Stimulated activated CD4-positive, alpha-beta T cell treated with anti-CD3 and anti-CD28 coated beads, Interleukin-2, amount 100 ng/mL, for 4 hours (primary cell): ENCODE measurements around the gene RIMS1.
A peak's percentile ranks its signal among the peaks of the same experiment; 100 is the strongest.
"Not testable (repeated sequence)": the region's sequence is repeated elsewhere in the genome, so short reads cannot be mapped to it uniquely, and the experiment has no call there.

Source experiments
- DNase-seq: peaks from one replicate; pipeline ENCODE4 v3.0.0-alpha.2; 2020; ENCODE audit warnings: low read depth

The RIMS1 gene

GRCh38 chr6:72335203-72335602 is 448.9 kb downstream of the RIMS1 start:
- DNase-seq = not testable (repeated sequence)

- no peak for DNase-seq
These were observed 462.6 kb downstream of the RIMS1 start for GRCh38 chr6:72348926-72349325.

DNA sequence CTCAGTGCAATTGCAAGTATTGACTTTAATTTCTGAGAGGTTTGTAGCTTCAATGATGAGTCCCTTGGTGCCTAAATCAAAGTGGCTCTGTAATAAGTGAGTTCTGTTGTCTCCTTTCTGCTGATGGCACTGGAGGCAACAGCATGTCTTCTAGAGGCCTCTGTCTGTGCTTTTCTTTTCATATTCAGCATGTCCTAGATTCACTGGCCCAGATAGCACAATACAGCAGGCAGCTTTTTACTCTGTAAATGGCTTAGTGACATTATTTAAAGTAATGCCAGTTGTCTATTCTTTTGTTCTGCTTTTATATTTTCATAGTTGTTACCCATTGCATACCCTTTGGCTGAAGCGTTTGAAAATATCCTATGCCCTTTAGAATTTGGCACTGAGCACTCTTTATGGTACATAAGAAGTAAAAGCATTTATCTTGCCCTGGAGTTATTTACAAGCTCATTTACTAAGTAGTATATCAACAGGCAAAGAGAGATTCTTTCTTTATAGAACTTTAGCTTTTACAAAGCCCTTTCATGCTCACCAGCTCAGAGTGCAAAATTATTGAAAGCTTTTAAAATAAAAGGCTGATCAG is 464.0 kb downstream of the RIMS1 start:
- no peak for DNase-seq

DNA sequence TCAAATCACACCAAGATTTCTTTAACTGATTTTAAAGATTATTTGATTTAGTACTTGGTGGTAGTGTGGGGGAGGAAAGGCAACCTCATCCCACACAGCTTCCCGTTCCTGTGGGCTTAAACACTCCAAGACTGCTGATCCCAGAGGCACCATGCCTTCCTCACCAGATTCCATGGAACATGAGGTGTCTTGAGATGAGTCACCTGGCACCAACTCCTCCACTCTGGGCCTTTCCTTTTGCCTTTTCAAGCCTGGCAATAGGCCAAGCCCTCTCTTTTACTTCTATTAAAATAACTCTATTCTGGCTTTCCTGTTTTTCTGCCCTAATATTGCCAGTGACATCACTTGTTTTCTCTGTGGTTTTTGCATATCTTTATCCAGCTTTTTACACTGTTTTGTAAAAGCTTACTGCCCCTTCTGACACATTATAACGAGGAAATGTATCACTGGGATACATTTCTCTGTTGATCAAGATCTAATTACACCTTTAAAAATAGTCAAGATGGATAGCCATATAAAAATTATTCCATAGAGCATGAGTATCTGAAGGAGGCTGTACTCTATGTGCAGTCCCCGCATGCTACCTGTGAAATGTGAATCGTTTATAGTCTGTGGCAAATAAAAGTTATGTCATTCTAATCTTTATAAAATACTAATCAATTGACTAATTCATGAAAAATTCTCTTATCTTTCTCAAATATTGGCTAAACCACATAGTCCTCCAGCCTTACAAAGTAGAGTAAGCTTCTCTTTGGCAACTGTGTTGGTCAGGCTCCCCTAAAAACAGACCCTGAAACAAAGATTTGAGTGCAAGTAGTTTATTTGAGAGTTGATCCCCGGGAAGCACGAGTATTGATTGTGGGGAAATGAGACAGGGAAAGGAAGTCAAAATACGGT is 477.7 kb downstream of the RIMS1 start:
- no peak for DNase-seq

- DNase-seq = no peak
These were observed 479.4 kb downstream of the RIMS1 start for GRCh38 chr6:72365773-72366172.

DNA sequence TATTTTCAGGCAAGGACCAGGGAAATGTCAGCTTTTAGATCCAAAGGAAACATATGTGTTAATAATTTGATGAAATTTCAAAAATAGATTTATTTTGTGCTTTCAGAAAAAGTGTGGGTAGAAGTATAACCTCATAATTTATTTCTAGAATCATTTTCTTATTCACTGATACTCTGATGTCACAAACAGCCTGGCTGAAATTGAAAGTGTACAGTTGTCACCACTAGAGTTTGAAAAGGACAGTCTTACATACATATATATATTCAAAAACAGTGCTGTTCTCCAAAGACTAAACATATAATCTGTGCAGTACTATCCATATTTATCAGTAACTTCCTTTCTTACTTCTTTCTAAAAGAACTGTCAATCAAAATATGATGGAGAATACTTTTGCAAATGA is 481.1 kb downstream of the RIMS1 start:
- DNase-seq = no peak

DNA sequence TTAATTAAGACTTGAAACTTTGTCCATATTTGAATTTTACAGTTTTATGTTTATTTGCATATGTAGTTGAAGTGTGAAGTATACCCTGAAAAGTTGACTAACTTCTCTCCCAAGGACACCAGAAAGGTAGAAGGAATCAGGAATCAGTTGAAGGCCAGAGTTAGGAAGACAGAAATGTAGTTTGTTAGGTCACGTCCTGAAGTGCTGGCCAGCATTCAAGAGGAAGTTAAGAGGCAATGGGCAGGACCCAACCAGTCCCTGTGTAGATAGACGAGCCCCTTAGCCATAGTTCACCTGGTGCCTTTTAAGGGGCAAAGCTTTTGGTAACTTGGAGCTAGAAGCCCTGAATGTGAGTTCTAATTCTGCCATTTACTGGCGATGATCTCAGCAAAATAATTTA is 485.1 kb downstream of the RIMS1 start:
- no peak for DNase-seq

DNA sequence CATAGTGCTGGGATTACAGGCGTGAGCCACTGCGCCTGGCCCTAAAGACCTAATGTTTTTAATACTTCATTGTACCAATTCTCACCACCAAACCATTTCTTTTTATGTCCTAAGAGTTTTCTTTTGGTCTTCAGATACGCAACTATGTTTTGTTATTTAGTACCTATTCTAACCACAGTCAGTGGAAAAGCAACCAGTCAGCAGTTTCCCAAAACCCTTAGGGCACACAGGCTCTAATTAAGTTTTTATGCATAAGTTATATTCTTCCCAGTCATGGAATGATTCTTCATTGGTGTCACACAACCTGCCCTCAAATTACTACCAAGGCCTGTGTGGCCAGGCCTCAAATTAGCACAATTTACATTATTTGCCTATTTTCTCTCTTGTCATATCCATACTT is 487.8 kb downstream of the RIMS1 start:
- DNase-seq = no peak

GRCh38 chr6:72374857-72375256 is 488.5 kb downstream of the RIMS1 start:
- no peak for DNase-seq

DNA sequence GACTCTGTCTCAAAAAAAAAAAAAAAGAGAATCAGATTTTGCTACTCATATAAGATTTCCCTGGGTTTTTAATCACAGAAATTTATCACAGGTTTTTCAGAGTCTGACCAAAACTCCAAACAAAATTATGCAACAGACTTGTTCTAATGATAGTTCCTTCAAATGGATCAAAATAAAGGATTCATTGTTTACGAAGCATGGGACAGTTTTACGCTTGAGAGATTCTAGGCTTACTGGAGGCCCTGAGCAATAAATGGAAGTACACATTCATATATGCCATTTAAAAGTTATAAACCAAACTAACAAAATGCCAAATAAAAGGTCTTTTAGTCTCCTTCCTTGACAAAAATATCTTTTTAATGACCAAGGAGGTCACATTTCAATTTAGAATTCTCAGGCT is 490.4 kb downstream of the RIMS1 start:
- DNase-seq = no peak

DNA sequence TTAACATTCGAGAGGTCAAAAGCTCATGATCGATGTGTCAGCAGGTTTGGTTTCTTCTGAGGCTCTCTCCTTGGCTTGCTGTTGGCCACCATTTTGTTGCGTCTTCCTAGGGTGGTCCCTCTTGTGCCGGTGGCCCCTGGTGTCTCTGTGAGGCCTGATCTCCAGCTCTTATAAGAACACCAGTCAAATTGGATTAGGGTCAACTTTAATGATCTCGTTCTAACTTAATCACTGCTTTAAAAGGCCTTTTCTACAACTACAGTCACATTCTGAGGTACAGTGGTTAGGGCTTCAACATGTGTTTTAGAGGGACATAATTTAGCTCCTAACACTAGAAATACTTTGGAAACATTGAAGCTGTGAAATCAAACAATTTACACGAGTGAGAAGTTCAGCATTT is 494.7 kb downstream of the RIMS1 start:
- DNase-seq = no peak

- DNase-seq = no peak
These were observed 496.5 kb downstream of the RIMS1 start for GRCh38 chr6:72382602-72383529.

DNA sequence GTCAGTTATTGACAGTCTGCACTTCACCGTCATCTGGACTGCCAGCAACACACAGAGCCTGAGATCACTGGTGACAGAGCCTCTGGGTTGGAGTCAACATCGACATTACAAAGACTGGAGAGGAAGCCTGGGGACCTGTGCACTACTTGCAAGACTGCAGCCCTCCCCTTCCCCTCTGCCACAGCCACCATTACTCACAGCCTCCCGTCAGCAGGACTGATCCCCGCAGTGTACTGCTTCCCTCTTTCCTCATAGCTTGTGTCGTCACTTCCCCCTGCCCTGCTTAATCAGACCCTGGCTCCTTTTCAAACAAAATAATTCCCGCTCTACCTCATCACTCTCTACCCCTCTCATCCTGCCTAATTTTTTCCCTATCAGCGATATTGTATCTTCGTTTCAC is 500.0 kb downstream of the RIMS1 start:
- no peak for DNase-seq

GRCh38 chr6:72389698-72390097 is 503.3 kb downstream of the RIMS1 start:
- DNase-seq = no peak

DNA sequence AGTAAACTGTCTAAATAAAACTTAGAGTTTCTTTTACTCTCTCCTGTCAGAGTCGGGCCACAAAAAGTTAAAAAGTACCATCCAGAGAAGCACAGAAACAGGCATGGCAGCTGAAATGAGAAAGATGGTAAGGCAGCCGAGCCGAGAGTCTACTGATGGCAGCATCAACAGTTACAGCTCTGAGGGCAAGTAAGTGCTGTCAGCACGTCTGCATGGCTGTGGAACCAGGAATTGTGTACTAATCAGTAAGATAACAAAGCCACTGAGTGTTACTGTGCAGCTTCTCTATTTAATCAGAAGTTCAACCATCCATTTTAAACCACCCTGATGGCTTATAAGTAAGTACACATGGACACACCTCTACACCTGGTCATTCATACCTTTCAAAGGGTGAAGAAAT is 504.2 kb downstream of the RIMS1 start:
- no peak for DNase-seq

DNA sequence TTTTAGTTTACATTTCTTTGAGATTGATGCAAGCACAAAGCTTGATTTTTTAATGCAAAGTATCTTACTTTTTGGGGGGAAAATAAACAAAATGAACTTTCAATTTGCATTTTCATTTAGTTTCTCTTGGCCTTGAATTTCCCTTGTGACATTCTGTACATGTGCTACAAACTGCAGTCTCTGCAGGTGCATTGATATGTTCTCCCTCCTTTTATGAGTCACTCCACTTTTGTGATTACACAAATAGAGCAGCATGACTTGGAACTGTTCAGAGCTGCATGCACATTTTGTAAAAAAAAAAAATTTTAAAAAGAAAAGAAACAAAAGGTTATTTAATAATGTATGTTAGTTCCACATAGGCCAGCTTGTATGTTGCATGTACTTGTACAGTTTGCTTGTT is 515.5 kb downstream of the RIMS1 start:
- no peak for DNase-seq

GRCh38 chr6:72403413-72403812 is 517.1 kb downstream of the RIMS1 start:
- DNase-seq = no peak

- DNase-seq = no peak
These were observed 520.2 kb downstream of the RIMS1 start for GRCh38 chr6:72406517-72406916.

- DNase-seq = no peak
These were observed 524.4 kb downstream of the RIMS1 start for GRCh38 chr6:72410769-72411168.

DNA sequence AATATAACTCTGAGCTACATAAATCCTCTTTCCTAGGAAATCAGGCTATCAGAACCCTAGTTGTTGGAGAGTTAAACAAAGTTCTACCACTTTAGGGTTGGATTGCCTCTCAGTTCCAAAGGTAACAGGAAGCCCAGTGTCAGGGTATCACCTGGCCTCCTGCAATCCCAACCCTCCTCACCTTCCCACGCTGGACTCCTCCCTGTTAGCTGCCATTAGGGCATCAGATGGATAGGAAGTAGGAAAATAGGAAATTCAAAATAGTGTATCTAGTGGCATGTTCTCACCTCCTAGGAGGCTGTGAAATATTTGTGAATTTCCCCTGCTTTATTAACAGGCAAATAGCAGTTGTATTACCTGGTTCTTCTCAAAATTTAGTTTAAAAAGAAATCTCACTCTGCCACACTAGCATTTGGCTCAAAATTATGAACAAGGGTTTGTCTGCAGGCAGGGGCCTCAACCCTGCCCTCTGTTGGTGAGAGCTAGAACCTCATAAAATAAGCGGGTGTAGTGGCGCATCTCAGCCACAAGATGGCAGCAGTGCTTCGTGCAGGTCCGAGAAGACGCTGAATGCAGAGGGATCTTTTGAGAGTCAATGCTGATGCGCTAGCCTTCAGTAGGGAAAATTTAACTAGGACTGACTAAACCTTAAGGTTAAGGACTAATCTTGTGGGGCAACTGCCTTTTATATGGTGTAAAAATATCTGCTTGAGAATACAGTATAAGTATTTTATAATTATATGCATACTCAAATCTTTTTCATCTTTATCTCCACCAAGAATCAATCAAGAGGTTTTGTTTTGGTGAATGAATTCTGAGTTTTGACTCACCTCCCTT is 525.7 kb downstream of the RIMS1 start:
- DNase-seq = peak; percentile 55

GRCh38 chr6:72412709-72413044 is 526.3 kb downstream of the RIMS1 start:
- DNase-seq = no peak

GRCh38 chr6:72413884-72414283 is 527.5 kb downstream of the RIMS1 start:
- no peak for DNase-seq
